Breast epithelium (tissue), 3 donors: Measurements from ENCODE around the gene SHANK2.

Source experiments
- CTCF ChIP-seq, 3 donors: fragments of 450-650 bp; IDR thresholded peaks; one replicate each; pipeline ENCODE4 v1.5.1; 2016 to 2017; ENCODE audit warnings: antibody characterized with exemption in 3 of 3, mild to moderate bottlenecking in 3 of 3, moderate library complexity in 3 of 3
- POLR2A ChIP-seq: fragments of 450-650 bp; IDR thresholded peaks from one replicate; pipeline ENCODE4 v1.6.1; 2016; ENCODE audit warnings: antibody characterized with exemption, mild to moderate bottlenecking, moderate library complexity
- POLR2AphosphoS5 ChIP-seq, 3 donors: sonication (generic); formaldehyde crosslinking; IDR thresholded peaks; one replicate each; pipeline ENCODE4 v1.6.1; 2017; ENCODE audit warnings: antibody characterized with exemption in 3 of 3

- TF ChIP-seq POLR2A (no peak), CTCF (IDR thresholded peaks at IDR 0.05) (no peak), POLR2AphosphoS5 (IDR thresholded peaks at IDR 0.05) (peak in 1 of 3 donors; percentile 34)
Observed at GRCh38 chr11:71240865-71241691, 11.3 kb downstream of the SHANK2 start.
